ENCODE results near the gene CIITA. TPM values are rescaled to one million over a fixed set of nuclear protein-coding genes. Genes with fewer than 3 reads are reported as not detected.

CIITA gene
- total and polyA plus RNA-seq, 10 of the 15 experiments (the other 5 are each of a cell fraction or from before 2014, with no cell fraction given): 11.5 to 145 (median 49.7) TPM

GRCh38 chr16:10868596-10869469 is 8.2 kb upstream of the CIITA start (continued):
- TF ChIP-seq BCLAF1 (IDR thresholded peaks at IDR 0.05) (no peak), ESRRA (IDR thresholded peaks at IDR 0.05; ENCODE audit: low read length) (no peak), BACH1 (IDR thresholded peaks at IDR 0.05; ENCODE audit: borderline replicate concordance) (0 out of 2 replicates have a peak, but pooled peaks have one; percentile 23), SMARCA5 (IDR thresholded peaks at IDR 0.05) (peak; percentile 85; the same call in 1 of the 2 replicates), ZNF274 (IDR thresholded peaks at IDR 0.05; ENCODE audit: insufficient read depth, insufficient read length) (no peak), MAX (IDR thresholded peaks at IDR 0.05; ENCODE audit: low read depth, low read length) (peak; percentile 51; the same call in 1 of the 2 replicates), BHLHE40 (IDR thresholded peaks at IDR 0.05; ENCODE audit: borderline replicate concordance in 1 of 2, low read depth in 2 of 2, low read length in 1 of 2) (peak; percentile 87 to 92), CREM (IDR thresholded peaks at IDR 0.05; ENCODE audit: low read depth) (0 out of 2 replicates have a peak, but pooled peaks have one; percentile 24), USF1 (IDR thresholded peaks at IDR 0.05; ENCODE audit: borderline replicate concordance, extremely low read length, insufficient read depth, low read depth, low read length) (peak; percentile 47), TBL1XR1 (IDR thresholded peaks at IDR 0.05; ENCODE audit: low read depth, low read length) (peak; percentile 91), NBN (IDR thresholded peaks at IDR 0.05) (peak; percentile 50; the same call in 1 of the 2 replicates), ZBTB40 (IDR thresholded peaks at IDR 0.05; ENCODE audit: borderline replicate concordance) (no peak), ETV6 (conservative IDR thresholded peaks at IDR 0.05 in 1 of 2, IDR thresholded peaks at IDR 0.05 in 1 of 2; ENCODE audit: borderline replicate concordance in 1 of 2, low read depth in 1 of 2) (peak in 1 of 2 experiments; percentile 75; a peak in 1 of 4 replicates), RELB (IDR thresholded peaks at IDR 0.05; ENCODE audit: low read depth) (peak; percentile 64; the same call in 1 of the 2 replicates), CHD4 (IDR thresholded peaks at IDR 0.05) (no peak), ZNF217 (IDR thresholded peaks at IDR 0.05) (peak; percentile 51; the same call in 1 of the 2 replicates), JUNB (IDR thresholded peaks at IDR 0.05) (peak; percentile 22; the same call in 1 of the 2 replicates), FOXK2 (IDR thresholded peaks at IDR 0.05) (peak; percentile 60), TAF1 (IDR thresholded peaks at IDR 0.05; ENCODE audit: borderline replicate concordance, low read depth, low read length) (no peak)
